ENCODE data around the gene KRTAP7-1.

KRTAP7-1 gene, protein sequence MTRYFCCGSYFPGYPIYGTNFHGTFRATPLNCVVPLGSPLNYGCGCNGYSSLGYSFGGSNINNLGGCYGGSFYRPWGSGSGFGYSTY

DNA sequence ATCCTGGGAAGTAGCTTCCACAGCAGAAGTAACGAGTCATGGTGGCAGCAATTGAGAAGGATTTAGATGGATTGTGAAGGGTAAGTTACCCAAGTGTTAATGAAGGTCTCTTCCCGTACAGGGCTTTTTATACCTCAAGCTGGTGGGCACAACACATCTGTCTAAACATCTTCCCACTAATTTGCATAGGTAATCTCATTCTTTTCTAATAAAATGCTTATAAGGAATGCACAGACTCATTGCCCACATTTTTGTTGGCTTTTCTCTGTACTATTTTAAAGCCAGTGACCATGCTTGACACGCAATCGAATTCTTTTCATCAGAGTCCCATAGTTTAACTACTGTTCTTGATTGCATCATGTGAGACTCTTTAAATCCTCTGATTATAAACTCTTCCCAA lies at the start of gene KRTAP7-1:
Gene KRTAP7-1 (minus strand): TSS at position 101 of the 400 bp plus-strand sequence. CDS start 61 bp downstream, at position 40.
- no peak for DNase-seq

DNA sequence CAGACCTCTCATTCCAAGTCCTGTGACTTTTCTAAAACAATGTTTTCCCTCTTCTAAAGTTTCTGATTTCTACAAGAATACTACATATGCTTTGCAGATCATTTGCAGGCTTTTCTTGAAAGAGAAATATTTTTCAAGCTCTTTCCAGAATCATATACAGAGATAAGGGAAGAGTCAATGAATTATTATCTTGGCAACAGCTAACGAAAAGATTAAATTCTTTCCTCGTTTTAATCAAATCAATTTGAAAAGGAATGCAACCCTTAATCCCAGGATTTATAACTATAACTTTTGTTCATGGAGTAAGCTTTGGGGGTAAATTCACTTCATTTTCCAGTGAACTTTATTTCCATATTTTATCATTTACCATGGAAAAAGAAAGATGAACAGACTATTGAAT lies 45.0 kb upstream of the KRTAP7-1 start:
- no peak for DNase-seq

DNA sequence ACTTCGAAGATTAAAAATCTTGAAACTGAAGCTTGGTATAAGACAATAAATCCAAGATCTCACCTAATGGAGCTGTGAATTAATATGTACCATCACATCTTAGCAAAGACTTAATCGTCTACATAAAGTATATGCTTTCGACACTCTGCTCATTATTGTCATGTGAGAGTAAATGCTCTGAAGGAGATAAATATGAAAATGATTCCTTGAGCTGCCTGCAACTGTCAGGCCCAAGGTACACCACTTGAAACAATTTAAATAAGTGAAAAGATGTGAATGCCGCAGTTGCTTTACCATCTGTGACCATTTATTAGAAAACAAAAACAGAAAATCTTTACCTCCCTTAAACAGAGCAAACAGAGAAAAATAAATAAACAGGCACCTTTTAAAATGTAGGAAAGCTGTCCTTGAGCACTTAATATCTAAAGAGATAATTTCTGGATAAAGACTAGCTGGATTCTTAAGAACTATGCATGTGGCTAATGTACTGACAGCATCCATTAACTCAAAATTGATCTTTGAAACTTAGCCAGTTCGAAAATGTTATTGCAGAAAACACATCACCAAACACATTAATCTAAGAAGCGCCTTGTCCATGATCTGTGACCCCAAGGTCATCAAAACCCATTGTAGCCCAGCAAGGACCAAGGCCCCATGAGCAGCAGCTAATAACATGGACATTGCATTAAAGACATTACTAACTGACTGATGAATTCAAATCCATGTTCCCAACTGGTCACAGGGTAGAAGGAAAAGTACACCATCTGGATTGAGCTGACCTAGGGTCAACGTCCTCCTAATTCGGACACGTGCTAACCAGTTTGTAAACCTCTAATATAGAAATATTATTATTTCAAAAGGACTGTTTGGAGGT lies 18.3 kb upstream of the KRTAP7-1 start:
- DNase-seq, result no peak

DNA sequence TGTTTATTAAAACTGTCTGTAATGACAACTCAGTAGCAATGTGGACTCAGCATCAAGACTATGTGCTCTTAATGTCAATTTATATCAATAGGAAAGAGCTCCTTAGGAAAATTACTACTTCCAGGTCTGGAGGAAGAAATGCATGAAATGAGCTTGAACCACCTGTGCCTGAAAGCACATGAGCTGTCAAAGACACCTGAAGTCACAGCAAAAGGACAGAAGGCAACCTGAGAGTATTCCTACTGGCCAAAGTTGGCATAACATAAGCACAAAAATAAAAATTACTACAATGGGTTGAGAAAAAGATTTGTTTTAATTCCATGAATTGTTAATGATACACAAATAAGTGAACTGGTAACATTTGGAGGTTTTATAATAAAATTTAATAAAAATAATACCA lies 13.4 kb upstream of the KRTAP7-1 start:
- DNase-seq, result no peak

DNA sequence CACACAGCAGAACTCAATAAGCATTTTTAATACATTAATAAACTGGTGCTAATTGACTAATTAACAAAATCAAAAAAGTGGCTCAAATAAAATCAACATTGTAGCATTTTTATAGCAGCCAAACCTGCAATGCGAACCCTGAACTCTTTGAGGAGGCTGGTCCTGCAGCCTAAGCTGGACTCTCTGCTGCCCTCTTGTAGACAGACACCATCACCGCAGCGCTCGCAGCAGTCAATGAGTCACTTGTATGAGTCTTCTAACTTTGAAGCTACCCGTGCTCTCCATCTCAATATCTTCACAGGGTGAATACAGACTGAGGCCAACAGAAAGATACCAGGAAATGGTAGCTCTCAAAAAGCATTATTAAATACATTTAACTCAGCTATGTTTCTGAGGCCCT lies 9.7 kb upstream of the KRTAP7-1 start:
- DNase-seq, result no peak

DNA sequence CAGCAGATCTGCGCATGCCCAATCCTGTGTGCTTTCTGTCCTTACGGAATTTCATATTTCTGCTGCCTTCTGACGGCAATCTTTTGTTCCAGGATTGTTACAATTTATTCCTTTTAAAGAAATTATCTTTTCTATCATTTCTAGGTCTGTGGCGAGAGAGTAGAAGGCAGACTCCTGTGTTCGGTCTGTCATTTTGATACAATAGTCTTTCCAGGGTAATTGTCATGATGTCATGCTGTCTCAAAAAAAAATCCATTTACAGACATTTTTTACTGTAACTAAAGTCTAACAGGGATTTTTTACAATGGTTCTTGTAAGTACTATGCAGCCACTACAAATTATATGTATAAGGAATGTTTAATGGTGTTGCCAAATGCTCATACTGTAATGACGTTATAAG lies 9.0 kb upstream of the KRTAP7-1 start:
- no peak for DNase-seq

DNA sequence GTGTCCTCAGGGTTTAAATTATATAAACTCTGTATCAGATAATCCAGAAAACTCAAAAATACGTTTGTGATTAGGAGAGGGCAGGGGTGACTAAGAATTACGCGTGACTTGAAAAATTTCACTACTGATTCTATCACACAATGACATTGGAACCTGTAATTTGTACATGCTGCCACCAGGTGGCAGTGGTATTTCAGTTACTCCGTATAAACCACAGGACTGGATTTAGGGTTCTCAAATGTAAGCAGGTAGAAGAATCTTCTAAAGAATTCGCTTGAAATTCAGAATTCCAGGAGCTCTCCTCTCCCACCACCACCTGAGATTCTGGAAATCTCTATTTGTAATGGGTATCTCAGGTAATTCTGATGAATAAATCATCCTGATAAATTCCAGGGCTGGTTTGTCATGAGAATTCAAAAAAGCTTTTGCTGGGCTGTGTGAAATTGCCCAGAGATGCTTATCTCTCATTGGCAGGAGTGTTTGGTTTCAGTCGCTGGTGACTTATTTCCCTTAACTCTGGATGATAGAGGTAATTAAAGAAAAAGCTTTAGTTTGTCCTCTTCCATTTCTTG lies 1.7 kb upstream of the KRTAP7-1 start:
- no peak for DNase-seq

DNA sequence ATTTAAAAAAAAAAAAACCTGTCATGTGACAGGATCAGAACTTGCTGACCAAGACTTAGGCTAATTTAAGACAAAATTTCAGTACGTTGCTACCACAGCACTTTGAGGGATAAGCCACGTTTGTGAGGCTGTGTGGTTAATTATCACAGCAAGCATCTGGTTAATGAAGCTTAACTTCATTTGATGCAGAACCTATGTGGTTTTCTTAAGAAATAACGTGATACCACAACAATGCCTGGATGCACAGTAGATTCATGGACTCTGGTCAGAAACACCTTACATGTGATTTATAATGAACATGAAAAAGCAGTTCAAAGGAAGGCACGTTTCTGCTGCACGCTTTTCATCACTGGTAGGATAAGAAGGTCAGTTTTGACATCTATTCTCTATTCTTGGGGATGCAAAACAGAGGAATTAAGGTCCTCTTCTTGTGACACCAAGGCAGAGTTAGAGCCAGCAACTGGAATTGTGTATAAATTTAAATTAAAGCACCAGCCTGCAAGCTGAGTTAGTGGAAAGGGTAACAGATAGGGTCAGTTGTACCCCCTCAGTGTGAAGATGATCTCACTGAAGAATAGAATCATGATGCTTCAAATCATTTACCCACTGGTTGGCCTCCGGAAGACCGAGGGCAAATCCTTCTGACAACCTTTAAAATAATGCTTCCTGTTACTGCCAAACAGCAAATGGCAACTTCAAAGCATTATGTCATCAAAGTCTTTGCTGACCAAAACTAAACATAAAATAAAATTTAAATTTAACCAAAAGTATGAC lies 10.5 kb downstream of the KRTAP7-1 start:
- no peak for DNase-seq

DNA sequence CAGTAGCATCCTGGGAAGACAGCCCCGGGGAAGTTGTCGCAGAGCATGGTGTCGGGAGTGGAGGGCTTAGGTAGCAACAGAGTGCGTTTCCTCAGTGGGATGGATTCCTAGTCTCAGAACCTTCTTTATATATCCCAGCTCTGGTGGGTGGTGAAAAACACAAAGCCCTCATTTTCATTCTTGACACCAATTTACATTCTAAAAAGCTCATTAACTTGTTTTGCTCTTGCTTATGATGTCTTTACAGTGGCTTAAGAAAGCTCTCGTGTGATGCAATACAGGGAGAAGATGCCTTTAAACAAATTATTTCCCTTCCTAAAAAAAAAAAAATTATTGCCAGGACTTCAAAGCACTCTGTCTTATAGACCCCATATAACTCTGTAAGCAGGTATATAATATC lies 16.4 kb downstream of the KRTAP7-1 start, which contains the start of gene KRTAP8-1:
Gene KRTAP8-1 (minus strand): TSS at position 101 of the 400 bp plus-strand sequence. CDS start 54 bp downstream, at position 47.
- DNase-seq, result no peak

DNA sequence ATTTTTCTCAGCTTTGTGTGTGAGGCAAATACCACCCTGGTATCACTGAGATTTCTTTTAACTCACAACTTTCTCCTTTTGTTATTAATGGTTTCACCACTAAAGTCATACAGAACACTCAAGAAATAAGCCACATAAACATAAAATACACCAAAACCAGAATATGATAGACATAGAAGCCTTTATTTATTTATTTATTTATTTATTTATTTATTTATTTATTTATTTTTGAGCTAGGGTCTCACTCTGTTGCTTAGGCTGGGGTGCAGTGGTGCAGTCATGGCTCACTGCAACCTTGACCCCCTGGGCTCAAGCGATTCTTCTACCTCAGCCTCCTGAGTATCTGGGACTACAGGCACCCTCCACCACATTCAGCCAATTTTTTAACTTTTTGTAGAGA lies 29.0 kb downstream of the KRTAP7-1 start:
- DNase-seq, result no peak

DNA sequence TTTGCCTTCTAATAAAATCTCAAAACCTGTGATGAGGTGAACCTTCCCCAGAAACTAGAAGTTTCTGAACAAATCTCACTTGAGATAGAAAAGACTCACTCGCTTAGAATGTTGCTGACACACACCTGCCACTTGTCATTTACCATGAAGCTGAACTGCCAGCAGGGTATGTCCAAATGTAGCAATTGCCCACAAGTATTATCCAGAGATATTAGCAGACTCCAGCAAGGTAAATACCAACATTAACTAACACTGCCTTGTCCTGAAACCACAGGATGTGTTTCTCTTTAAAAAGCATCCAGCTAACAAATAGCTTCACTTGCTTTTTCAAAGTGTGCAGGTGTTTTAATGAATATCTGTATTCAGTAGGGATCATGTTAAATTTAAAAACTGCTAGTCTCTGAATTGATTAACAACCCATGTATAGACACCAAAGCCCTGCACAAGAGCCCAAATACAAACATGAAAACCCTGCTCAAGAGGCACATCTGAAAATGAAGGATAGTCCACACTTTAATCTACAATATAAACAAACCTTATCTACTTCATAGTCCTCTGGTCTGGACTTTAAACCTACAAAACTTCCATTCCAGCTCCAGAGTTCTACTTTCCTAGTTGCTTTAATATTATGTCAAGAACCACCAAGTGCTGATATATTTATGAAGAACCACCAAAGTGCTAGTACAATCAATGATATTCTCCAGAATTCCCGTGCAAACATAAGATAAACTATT lies 35.8 kb downstream of the KRTAP7-1 start:
- DNase-seq, result no peak

DNA sequence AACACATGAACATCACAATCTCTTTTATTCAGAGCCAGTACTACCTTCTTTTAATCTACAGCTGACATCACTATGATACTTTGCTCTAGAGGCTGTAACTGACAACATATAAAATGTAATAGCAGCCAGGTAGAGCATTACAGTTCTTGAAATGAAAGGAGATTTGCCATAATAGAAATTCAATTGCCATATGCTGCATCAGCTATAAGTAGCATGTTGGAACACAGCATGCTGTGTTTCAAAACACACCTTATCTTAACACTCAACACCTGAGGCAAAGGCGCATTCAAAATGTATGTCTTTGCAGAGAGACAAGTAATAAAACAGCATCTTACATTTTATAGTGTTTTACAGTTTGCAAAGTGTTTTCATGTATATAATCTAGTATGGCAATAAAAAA lies 50.3 kb downstream of the KRTAP7-1 start:
- no peak for DNase-seq

All from NCI-H1092 (cell line).